ENCODE results near the gene EEFSEC. TPM values are rescaled to one million over a fixed set of nuclear protein-coding genes. Genes with fewer than 3 reads are reported as not detected.

The EEFSEC gene
- total RNA-seq, 1 donor from 2014 or later = 15.6 TPM

DNA sequence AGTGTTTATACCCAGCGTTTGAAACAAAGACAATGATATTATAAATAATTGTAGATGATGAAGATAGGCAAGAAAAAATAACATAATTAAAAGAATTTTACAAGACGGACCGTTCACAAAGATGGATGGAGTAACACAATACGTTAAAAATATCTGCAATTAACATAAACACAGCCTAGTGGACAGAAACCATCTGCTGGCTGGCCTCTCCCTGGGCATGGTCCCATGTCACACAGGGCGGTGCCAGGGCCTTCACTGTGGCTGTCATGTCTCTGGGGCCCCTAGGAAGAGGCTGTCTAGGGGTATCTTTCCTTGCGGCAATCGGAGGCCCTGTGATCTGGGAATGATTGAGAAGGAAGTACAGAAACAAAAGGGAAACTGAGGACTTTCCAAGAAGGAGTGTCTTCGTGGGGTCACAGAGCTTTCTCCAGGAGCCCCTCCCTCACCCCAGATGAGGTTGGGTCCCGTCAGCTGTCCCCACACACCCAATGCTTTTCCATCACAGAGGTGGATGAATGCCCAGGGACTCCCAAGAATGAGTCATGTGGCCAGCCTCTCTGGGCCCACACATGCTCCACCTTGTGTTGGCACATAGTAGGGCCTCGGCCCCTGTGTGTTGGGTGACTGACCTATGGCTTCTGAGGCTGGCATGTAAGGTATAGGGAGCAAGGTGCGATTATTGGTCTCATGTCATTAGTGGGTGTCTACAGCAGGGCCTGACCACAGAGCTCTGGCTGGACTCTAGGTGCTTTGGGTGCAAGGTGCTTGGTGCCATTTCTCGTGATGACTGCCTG, 226.3 kb downstream of the EEFSEC start:
- no peak overlapping the region for H3K4me3 Mint-ChIP-seq (ENCODE audit: unreplicated experiment)
- peaks cover 41% of the 10 kb centered on the region for H3K4me1 Mint-ChIP-seq (ENCODE audit: unreplicated experiment)
- H3K27ac Mint-ChIP-seq (ENCODE audit: unreplicated experiment) = peak overlapping the region; percentile 71
- TF ChIP-seq, protein P1, sequence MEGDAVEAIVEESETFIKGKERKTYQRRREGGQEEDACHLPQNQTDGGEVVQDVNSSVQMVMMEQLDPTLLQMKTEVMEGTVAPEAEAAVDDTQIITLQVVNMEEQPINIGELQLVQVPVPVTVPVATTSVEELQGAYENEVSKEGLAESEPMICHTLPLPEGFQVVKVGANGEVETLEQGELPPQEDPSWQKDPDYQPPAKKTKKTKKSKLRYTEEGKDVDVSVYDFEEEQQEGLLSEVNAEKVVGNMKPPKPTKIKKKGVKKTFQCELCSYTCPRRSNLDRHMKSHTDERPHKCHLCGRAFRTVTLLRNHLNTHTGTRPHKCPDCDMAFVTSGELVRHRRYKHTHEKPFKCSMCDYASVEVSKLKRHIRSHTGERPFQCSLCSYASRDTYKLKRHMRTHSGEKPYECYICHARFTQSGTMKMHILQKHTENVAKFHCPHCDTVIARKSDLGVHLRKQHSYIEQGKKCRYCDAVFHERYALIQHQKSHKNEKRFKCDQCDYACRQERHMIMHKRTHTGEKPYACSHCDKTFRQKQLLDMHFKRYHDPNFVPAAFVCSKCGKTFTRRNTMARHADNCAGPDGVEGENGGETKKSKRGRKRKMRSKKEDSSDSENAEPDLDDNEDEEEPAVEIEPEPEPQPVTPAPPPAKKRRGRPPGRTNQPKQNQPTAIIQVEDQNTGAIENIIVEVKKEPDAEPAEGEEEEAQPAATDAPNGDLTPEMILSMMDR (IDR thresholded peaks at IDR 0.05) = no peak
- no peaks in the 10 kb centered on the region for H3K9me3 Mint-ChIP-seq (ENCODE audit: unreplicated experiment)
- no peak for DNase-seq (ENCODE audit: extremely low spot score, unreplicated experiment)
- no peaks in the 10 kb centered on the region for H3K27me3 Mint-ChIP-seq (ENCODE audit: unreplicated experiment)
- no peaks in the 10 kb centered on the region for H3K36me3 Mint-ChIP-seq (ENCODE audit: unreplicated experiment)

DNA sequence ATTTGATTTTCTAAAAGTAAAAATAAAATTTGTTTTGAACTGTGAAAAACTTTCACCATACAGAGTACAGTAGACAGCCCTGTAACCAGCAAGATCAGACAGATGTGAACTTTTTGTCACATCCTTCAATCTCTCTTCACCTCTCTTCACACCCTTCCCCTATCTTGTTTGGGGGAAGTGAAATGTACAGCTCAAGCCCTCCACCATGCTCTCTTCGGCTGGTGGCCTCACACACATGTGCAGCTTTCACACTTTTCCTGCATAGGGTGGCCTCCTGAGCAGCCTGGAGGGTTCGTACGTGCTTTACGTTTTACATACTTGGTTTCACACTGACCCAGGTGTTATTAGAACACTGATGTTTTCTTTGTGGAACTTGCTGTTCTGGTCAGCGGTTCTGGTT, 227.0 kb downstream of the EEFSEC start:
- TF ChIP-seq, protein P1 (IDR thresholded peaks at IDR 0.05) = no peak
- Mint-ChIP-seq H3K4me1 (ENCODE audit: unreplicated experiment) (peaks cover 41% of the 10 kb centered on the region), H3K9me3 (ENCODE audit: unreplicated experiment) (no peaks in the 10 kb centered on the region), H3K36me3 (ENCODE audit: unreplicated experiment) (no peaks in the 10 kb centered on the region), H3K4me3 (ENCODE audit: unreplicated experiment) (no peak overlapping the region), H3K27ac (ENCODE audit: unreplicated experiment) (no peak overlapping the region), H3K27me3 (ENCODE audit: unreplicated experiment) (no peaks in the 10 kb centered on the region)
- no peak for DNase-seq (ENCODE audit: extremely low spot score, unreplicated experiment)

DNA sequence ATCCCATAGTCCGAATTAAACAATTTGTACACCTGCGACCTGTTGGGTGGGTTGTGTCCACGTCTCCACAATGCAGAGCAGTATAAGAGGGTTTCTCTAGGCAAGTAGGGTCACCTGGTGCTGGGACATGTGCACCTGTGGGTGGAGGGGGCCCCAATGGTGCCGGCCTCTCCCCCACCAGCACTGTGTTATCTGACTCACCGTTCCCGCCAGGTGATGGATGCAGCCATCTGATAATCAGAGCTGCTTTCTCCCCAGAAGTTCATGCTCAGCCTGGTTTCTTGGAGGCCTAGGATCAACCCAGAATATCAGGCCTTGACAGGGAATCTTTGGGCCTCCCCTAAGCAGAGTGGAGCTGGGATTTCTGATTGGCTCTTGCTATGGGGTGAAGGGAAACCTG, 227.4 kb downstream of the EEFSEC start:
- no peak for DNase-seq (ENCODE audit: extremely low spot score, unreplicated experiment)
- TF ChIP-seq, protein P1 (IDR thresholded peaks at IDR 0.05) = no peak
- H3K9me3 Mint-ChIP-seq (ENCODE audit: unreplicated experiment) = no peaks in the 10 kb centered on the region
- H3K36me3 Mint-ChIP-seq (ENCODE audit: unreplicated experiment) = no peaks in the 10 kb centered on the region
- H3K4me1 Mint-ChIP-seq (ENCODE audit: unreplicated experiment) = peaks cover 41% of the 10 kb centered on the region
- H3K27me3 Mint-ChIP-seq (ENCODE audit: unreplicated experiment) = no peaks in the 10 kb centered on the region
- H3K27ac Mint-ChIP-seq (ENCODE audit: unreplicated experiment) = no peak overlapping the region
- no peak overlapping the region for H3K4me3 Mint-ChIP-seq (ENCODE audit: unreplicated experiment)

DNA sequence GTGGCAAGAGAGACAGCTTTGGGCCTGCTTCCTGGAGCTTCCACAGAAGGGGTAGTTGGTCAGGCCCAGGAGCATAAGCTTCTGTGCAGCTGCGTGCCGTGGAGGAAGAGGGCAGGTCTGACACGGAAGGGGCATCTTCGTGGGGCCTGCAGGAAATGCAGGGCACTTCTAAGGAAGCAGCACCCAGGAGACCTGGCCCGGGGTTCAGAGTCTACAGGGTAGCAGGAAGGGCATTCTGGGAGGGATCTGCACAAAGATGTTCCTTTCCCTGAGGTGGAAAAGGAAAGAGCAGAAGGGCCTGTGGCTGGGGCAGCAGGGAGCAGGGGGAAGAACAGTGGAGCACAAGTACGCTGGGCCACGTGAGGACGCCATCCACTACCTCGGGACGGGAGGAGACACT, 228.3 kb downstream of the EEFSEC start:
- Mint-ChIP-seq H3K36me3 (ENCODE audit: unreplicated experiment) (no peaks in the 10 kb centered on the region), H3K4me1 (ENCODE audit: unreplicated experiment) (peaks cover 41% of the 10 kb centered on the region), H3K4me3 (ENCODE audit: unreplicated experiment) (no peak overlapping the region), H3K27me3 (ENCODE audit: unreplicated experiment) (no peaks in the 10 kb centered on the region), H3K9me3 (ENCODE audit: unreplicated experiment) (no peaks in the 10 kb centered on the region), H3K27ac (ENCODE audit: unreplicated experiment) (no peak overlapping the region)
- no peak for DNase-seq (ENCODE audit: extremely low spot score, unreplicated experiment)
- TF ChIP-seq, protein P1 (IDR thresholded peaks at IDR 0.05) = no peak

DNA sequence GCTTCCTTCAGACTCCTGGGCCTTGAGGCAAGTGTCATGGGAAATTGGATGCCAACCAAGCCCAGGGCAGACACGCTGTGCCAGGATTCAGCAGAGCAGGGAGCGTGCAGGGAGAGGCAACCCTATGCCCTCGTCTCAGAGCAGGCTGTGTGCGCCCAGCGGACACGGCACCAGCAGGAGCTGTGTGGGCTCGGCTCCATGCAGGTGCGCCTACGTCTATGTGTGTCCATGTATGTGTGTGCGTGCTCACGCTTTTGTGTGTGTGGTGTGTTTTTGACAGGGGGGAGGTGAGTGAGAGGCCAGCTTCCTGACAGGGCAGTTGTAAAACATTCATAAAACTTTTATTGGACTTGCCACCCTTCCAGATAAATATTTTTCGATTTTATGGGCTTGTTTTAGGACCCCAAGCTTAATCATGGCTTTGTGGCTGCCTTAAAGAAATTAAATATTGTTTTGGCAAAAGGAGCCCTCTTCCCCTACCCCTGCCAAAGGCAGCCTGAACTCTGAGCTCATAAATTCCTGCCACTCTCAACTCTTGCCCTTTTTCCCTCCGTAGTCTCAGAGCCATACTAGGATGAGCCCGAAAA, 229.0 kb downstream of the EEFSEC start:
- Mint-ChIP-seq H3K9me3 (ENCODE audit: unreplicated experiment) (no peaks in the 10 kb centered on the region), H3K36me3 (ENCODE audit: unreplicated experiment) (no peaks in the 10 kb centered on the region), H3K4me3 (ENCODE audit: unreplicated experiment) (no peak overlapping the region), H3K27ac (ENCODE audit: unreplicated experiment) (no peak overlapping the region), H3K27me3 (ENCODE audit: unreplicated experiment) (no peaks in the 10 kb centered on the region), H3K4me1 (ENCODE audit: unreplicated experiment) (peaks cover 41% of the 10 kb centered on the region)
- TF ChIP-seq, protein P1 (IDR thresholded peaks at IDR 0.05) = no peak
- no peak for DNase-seq (ENCODE audit: extremely low spot score, unreplicated experiment)
